Neural cell (in vitro differentiated cells): ENCODE measurements around the gene PKDCC. TPM values are rescaled to one million over a fixed set of nuclear protein-coding genes. Genes with fewer than 3 reads are reported as not detected.

Experiments used
- H2AFZ ChIP-seq: fragments of 200-600, 300-800 bp; sonication (generic), shearing (Covaris generic); 2 replicates; pipeline ENCODE4 v1.6.0; 2014; ENCODE audit warnings: low read depth, mild to moderate bottlenecking, antibody characterized with exemption, low read length, moderate library complexity
- H3F3A ChIP-seq: fragments of 200-600 bp; shearing (Covaris generic); 2 replicates; pipeline ENCODE4 v1.6.1; 2016; ENCODE audit warnings: mild to moderate bottlenecking, moderate library complexity, mixed read lengths, antibody characterized with exemption, low read length; ENCODE audit not compliant: insufficient read depth, poor library complexity, severe bottlenecking
- H3K27ac ChIP-seq: fragments of 200-600, 300-800 bp; sonication (generic), shearing (Covaris generic); 2 replicates; pipeline ENCODE4 v1.5.1; 2014; ENCODE audit warnings: mild to moderate bottlenecking, low read length, moderate library complexity
- H3K27me3 ChIP-seq: fragments of 300-800, 200-600 bp; sonication (generic), shearing (Covaris generic); 2 replicates; pipeline ENCODE4 v1.6.0; 2014; ENCODE audit warnings: mild to moderate bottlenecking, low read depth, low read length, moderate library complexity; ENCODE audit not compliant: insufficient read depth
- H3K36me3 ChIP-seq: fragments of 300-800, 200-600 bp; sonication (generic), shearing (Covaris generic); 2 replicates; pipeline ENCODE4 v1.5.1; 2014; ENCODE audit warnings: mild to moderate bottlenecking, antibody characterized with exemption, low read length, moderate library complexity; ENCODE audit not compliant: insufficient read depth
- H3K4me2 ChIP-seq: fragments of 300-800, 200-600 bp; sonication (generic), shearing (Covaris generic); 2 replicates; pipeline ENCODE4 v1.6.0; 2014; ENCODE audit warnings: mild to moderate bottlenecking, low read length
- H3K4me3 ChIP-seq: fragments of 300-800, 200-600 bp; sonication (generic), shearing (Covaris generic); 2 replicates; pipeline ENCODE4 v1.5.1; 2014; ENCODE audit warnings: mild to moderate bottlenecking, low read length, moderate library complexity
- H3K79me2 ChIP-seq: fragments of 200-600 bp; shearing (Covaris generic); replicated peaks from 2 replicates; pipeline ENCODE4 v1.6.0; 2014; ENCODE audit warnings: mild to moderate bottlenecking, low read length, moderate library complexity; ENCODE audit not compliant: insufficient read depth
- H3K9ac ChIP-seq: fragments of 300-800, 200-600 bp; sonication (generic), shearing (Covaris generic); 2 replicates; pipeline ENCODE4 v1.6.1; 2016; ENCODE audit warnings: mild to moderate bottlenecking, low read length, mixed read lengths
- H3K9me2 ChIP-seq: fragments of 200-600 bp; shearing (Covaris generic); 2 replicates; pipeline ENCODE4 v1.6.1; 2016; ENCODE audit warnings: mild to moderate bottlenecking, low read length, mixed read lengths; ENCODE audit not compliant: insufficient read depth
- H3K9me3 ChIP-seq: fragments of 200-600, 300-800 bp; sonication (generic), shearing (Covaris generic); 2 replicates; pipeline ENCODE4 v1.6.1; 2016; ENCODE audit warnings: mild to moderate bottlenecking, mixed run types, low read length, moderate library complexity, mixed read lengths
- H4K20me1 ChIP-seq: fragments of 200-600 bp; shearing (Covaris generic); 2 replicates; pipeline ENCODE4 v1.6.1; 2016; ENCODE audit warnings: mild to moderate bottlenecking, mixed run types; ENCODE audit not compliant: insufficient read depth
- CTCF ChIP-seq: fragments of 450-650 bp; IDR thresholded peaks from 2 replicates; pipeline ENCODE4 v1.5.1; 2014; ENCODE audit warnings: antibody characterized with exemption, mild to moderate bottlenecking, moderate library complexity; ENCODE audit not compliant: poor library complexity, severe bottlenecking
- EP300 ChIP-seq: fragments of 450-650 bp; conservative IDR thresholded peaks from 2 replicates; pipeline ENCODE4 v1.6.1; 2014; ENCODE audit warnings: antibody characterized with exemption, mild to moderate bottlenecking, moderate library complexity; ENCODE audit not compliant: poor library complexity, severe bottlenecking
- EZH2 ChIP-seq: fragments of 200-600, 300-800 bp; shearing (Covaris generic), sonication (generic); IDR thresholded peaks from 2 replicates; pipeline ENCODE4 v1.6.1; 2014; ENCODE audit warnings: antibody characterized with exemption, low read length, borderline replicate concordance, mild to moderate bottlenecking; ENCODE audit not compliant: insufficient read depth, poor library complexity, severe bottlenecking
- MXI1 ChIP-seq: fragments of 450-650 bp; conservative IDR thresholded peaks from 2 replicates; pipeline ENCODE4 v1.6.1; 2014; ENCODE audit warnings: antibody characterized with exemption, mild to moderate bottlenecking; ENCODE audit not compliant: poor library complexity, severe bottlenecking
- POLR2AphosphoS5 ChIP-seq: IDR thresholded peaks from 2 replicates; pipeline ENCODE4 v1.6.1; 2012
- RAD21 ChIP-seq: fragments of 450-650 bp; conservative IDR thresholded peaks from 2 replicates; pipeline ENCODE4 v1.6.1; 2014; ENCODE audit warnings: antibody characterized with exemption, mild to moderate bottlenecking, moderate library complexity
- REST ChIP-seq: IDR thresholded peaks from 2 replicates; pipeline ENCODE4 v1.6.1; 2012; ENCODE audit warnings: borderline replicate concordance
- SMC3 ChIP-seq: fragments of 450-650 bp; conservative IDR thresholded peaks from 2 replicates; pipeline ENCODE4 v1.6.1; 2014; ENCODE audit warnings: antibody characterized with exemption, mild to moderate bottlenecking, moderate library complexity; ENCODE audit not compliant: poor library complexity
- TAF1 ChIP-seq: IDR thresholded peaks from 2 replicates; pipeline ENCODE4 v1.6.1; 2012; ENCODE audit warnings: low read depth
- polyA plus RNA-seq: library from polyadenylated mRNA; depleted of rRNA; stranded (reverse); fragments of >200 nt; gene quantifications from 2 replicates; pipeline ENCODE4 v1.2.3, GENCODE V29; 2014

PKDCC gene
- polyA plus RNA-seq, 1 donor from 2014 or later: 37.4 TPM

GRCh38 chr2:42021464-42021863 is 26.4 kb upstream of the PKDCC start:
- Histone ChIP-seq H3K79me2 (no peaks in the 10 kb centered on the region), H3K9me3 (no peaks in the 10 kb centered on the region), H3K9ac (no peak overlapping the region), H3K27ac (no peak overlapping the region), H3K4me3 (no peak overlapping the region), H4K20me1 (no peaks in the 10 kb centered on the region), H3K36me3 (no peaks in the 10 kb centered on the region), H3K27me3 (no peaks in the 10 kb centered on the region), H3F3A (no peaks in the 10 kb centered on the region), H2AFZ (no peak overlapping the region), H3K9me2 (no peaks in the 10 kb centered on the region), H3K4me2 (no peak overlapping the region)
- no peak for TF ChIP-seq CTCF
- TF ChIP-seq POLR2AphosphoS5: no peak
- no peak for TF ChIP-seq REST
- no peak for TF ChIP-seq TAF1
- TF ChIP-seq MXI1: no peak
- TF ChIP-seq SMC3: no peak
- no peak for TF ChIP-seq EZH2
- no peak for TF ChIP-seq EP300
- TF ChIP-seq RAD21: no peak

GRCh38 chr2:42025151-42025582 is 22.7 kb upstream of the PKDCC start:
- no peak overlapping the region for H3K4me2 ChIP-seq
- TF ChIP-seq RAD21 (no peak), EP300 (no peak), REST (no peak), CTCF (no peak), SMC3 (no peak), POLR2AphosphoS5 (no peak), MXI1 (no peak), EZH2 (no peak), TAF1 (no peak)
- no peaks in the 10 kb centered on the region for H3F3A ChIP-seq
- no peaks in the 10 kb centered on the region for H4K20me1 ChIP-seq
- H3K9me3 ChIP-seq: no peaks in the 10 kb centered on the region
- no peak overlapping the region for H3K27ac ChIP-seq
- no peak overlapping the region for H2AFZ ChIP-seq
- H3K9me2 ChIP-seq: no peaks in the 10 kb centered on the region
- H3K9ac ChIP-seq: no peak overlapping the region
- no peak overlapping the region for H3K4me3 ChIP-seq
- H3K27me3 ChIP-seq: no peaks in the 10 kb centered on the region
- no peaks in the 10 kb centered on the region for H3K36me3 ChIP-seq
- H3K79me2 ChIP-seq: no peaks in the 10 kb centered on the region
